HCT116 (cell line): ENCODE results near the gene ESAM. TPM values are rescaled to one million over a fixed set of nuclear protein-coding genes. Genes with fewer than 3 reads are reported as not detected.

Source experiments
- ATAC-seq: fragments of 200-7000 bp; cut with Tn5 transposase; 2 replicates; pipeline ENCODE4 v1.9.1; 2020; ENCODE audit warnings: mild to moderate bottlenecking, moderate library complexity
- BruUV-seq: library from RNA; stranded (reverse); fragments of 400-500 nt; replicated peaks from 2 replicates; lab custom pipeline; 2021; lab: Mats Ljungman, UMichigan
- CTCF ChIA-PET: fragments of 300-600 bp; sonication (Branson Sonifier 250); formaldehyde crosslinking; loops from one replicate; lab custom pipeline; 2021; ENCODE audit warnings: antibody characterized with exemption; lab: Charles Lee
- POLR2A ChIA-PET: fragments of 300-600, 350-600 bp; sonication (Branson Sonifier 250); formaldehyde crosslinking; loops from one replicate; lab custom pipeline; 2021; ENCODE audit warnings: antibody characterized with exemption; lab: Charles Lee
- RAD21 ChIA-PET, 2 experiments: fragments of 300-600 bp; sonication (Branson Sonifier 250); formaldehyde crosslinking; loops; one replicate each; lab custom pipeline; 2023; ENCODE audit warnings: low total read pairs in 2 of 2; ENCODE audit not compliant: uncharacterized antibody in 2 of 2, unreplicated experiment in 2 of 2, low non-redundant PET in 1 of 2; lab: Charles Lee
- DNase-seq: peaks from one replicate; pipeline ENCODE4 v3.0.0-alpha.2; 2010; ENCODE audit warnings: low read depth, low spot score
- H2AFZ ChIP-seq: fragments of 200-600 bp; shearing (Covaris generic), sonication (generic); 2 replicates; pipeline ENCODE4 v1.6.1; 2017; ENCODE audit warnings: low read depth, mixed run types, mixed read lengths, antibody characterized with exemption, low read length; ENCODE audit not compliant: poor library complexity, severe bottlenecking
- H3K27ac ChIP-seq: 2 replicates; pipeline ENCODE4 v1.5.1; 2012; ENCODE audit warnings: low read depth, low read length
- H3K27me3 ChIP-seq: fragments of 200-600 bp; sonication (generic); 2 replicates; pipeline ENCODE4 v1.6.1; 2016; ENCODE audit warnings: mixed run types, low read length, mixed read lengths; ENCODE audit not compliant: insufficient read depth
- H3K36me3 ChIP-seq, 2 experiments: fragments of 200-500 bp in 1 of 2; fragments of 200-600 bp in 1 of 2; sonication (Bioruptor generic) in 1 of 2; sonication (generic) in 1 of 2; 2 replicates each; pipeline versions ENCODE4 v1.5.1 to v1.6.1; 2014 to 2016; ENCODE audit warnings: low read length in 2 of 2, inconsistent platforms in 1 of 2, mixed read lengths in 1 of 2, mixed run types in 1 of 2; ENCODE audit not compliant: insufficient read depth in 2 of 2, control insufficient read depth in 1 of 2
- H3K4me1 ChIP-seq, 2 experiments: fragments of 200-600 bp in 1 of 2; sonication (generic) in 1 of 2; 2 replicates each; pipeline versions ENCODE4 v1.5.1 to v1.6.1; 2012 to 2017; ENCODE audit warnings: low read length in 2 of 2, inconsistent platforms in 1 of 2, mild to moderate bottlenecking in 1 of 2, mixed read lengths in 1 of 2, mixed run types in 1 of 2, moderate library complexity in 1 of 2; ENCODE audit not compliant: insufficient read depth in 2 of 2, control insufficient read depth in 1 of 2
- H3K4me2 ChIP-seq: fragments of 200-600 bp; sonication (generic); 2 replicates; pipeline ENCODE4 v1.6.1; 2017; ENCODE audit warnings: mixed run types, low read length, mixed read lengths
- H3K4me3 ChIP-seq, 2 experiments: fragments of 200-600 bp in 1 of 2; sonication (generic) in 1 of 2; replicated peaks in 1 of 2; 2 replicates each; pipeline ENCODE4 v1.5.1; 2011 to 2016; ENCODE audit warnings: low read length in 2 of 2, control low read depth in 1 of 2, low read depth in 1 of 2, mild to moderate bottlenecking in 1 of 2, mixed read lengths in 1 of 2, mixed run types in 1 of 2
- H3K79me2 ChIP-seq: fragments of 200-600 bp; sonication (generic); 2 replicates; pipeline ENCODE4 v1.6.1; 2017; ENCODE audit warnings: mild to moderate bottlenecking, mixed run types, low read length, moderate library complexity, mixed read lengths; ENCODE audit not compliant: insufficient read depth
- H3K9ac ChIP-seq: fragments of 200-600 bp; sonication (generic); 2 replicates; pipeline ENCODE4 v1.6.1; 2016; ENCODE audit warnings: low read length, mixed read lengths
- H3K9me2 ChIP-seq: fragments of 200-600 bp; sonication (generic), shearing (Covaris generic); 2 replicates; pipeline ENCODE4 v1.6.1; 2017; ENCODE audit warnings: mixed run types, mild to moderate bottlenecking, moderate library complexity; ENCODE audit not compliant: insufficient read depth
- H3K9me3 ChIP-seq, 2 experiments: fragments of 200-500 bp in 1 of 2; fragments of 200-600 bp in 1 of 2; sonication (Bioruptor generic) in 1 of 2; sonication (generic) in 1 of 2; 2 replicates each; pipeline ENCODE4 v1.6.1; 2014 to 2017; ENCODE audit warnings: low read length in 2 of 2, mixed read lengths in 2 of 2, inconsistent platforms in 1 of 2, low read depth in 1 of 2, mild to moderate bottlenecking in 1 of 2, mixed run types in 1 of 2, moderate library complexity in 1 of 2; ENCODE audit not compliant: control insufficient read depth in 1 of 2, insufficient read depth in 1 of 2
- H4K20me1 ChIP-seq: fragments of 200-600 bp; sonication (generic), shearing (Covaris generic); 2 replicates; pipeline ENCODE4 v1.6.1; 2017; ENCODE audit warnings: mixed run types, mild to moderate bottlenecking, moderate library complexity; ENCODE audit not compliant: insufficient read depth
- CBX3 ChIP-seq: IDR thresholded peaks from 2 replicates; pipeline ENCODE4 v1.6.1; 2012; ENCODE audit warnings: low read depth
- CEBPB ChIP-seq: IDR thresholded peaks from 2 replicates; pipeline ENCODE4 v1.6.1; 2012; ENCODE audit warnings: low read depth
- EGR1 ChIP-seq: IDR thresholded peaks from 2 replicates; pipeline ENCODE4 v1.6.1; 2012; ENCODE audit warnings: low read depth
- ELF1 ChIP-seq: IDR thresholded peaks from 2 replicates; pipeline ENCODE4 v1.6.1; 2012; ENCODE audit warnings: low read depth, borderline replicate concordance
- FOSL1 ChIP-seq: IDR thresholded peaks from 2 replicates; pipeline ENCODE4 v1.6.1; 2012; ENCODE audit warnings: low read depth
- JUND ChIP-seq: IDR thresholded peaks from 2 replicates; pipeline ENCODE4 v1.6.1; 2012
- POLR2A ChIP-seq: IDR thresholded peaks from 2 replicates; pipeline ENCODE4 v1.7.0; 2011; ENCODE audit warnings: borderline replicate concordance; ENCODE audit not compliant: insufficient read depth, insufficient read length; ENCODE audit errors: extremely low read depth
- POLR2AphosphoS5 ChIP-seq: IDR thresholded peaks from 2 replicates; pipeline ENCODE4 v1.6.1; 2011; ENCODE audit warnings: mild to moderate bottlenecking, low read depth, low read length, moderate library complexity
- SIN3A ChIP-seq: IDR thresholded peaks from 2 replicates; pipeline ENCODE4 v1.6.1; 2012; ENCODE audit warnings: low read depth
- SP1 ChIP-seq: IDR thresholded peaks from 2 replicates; pipeline ENCODE4 v1.6.1; 2012; ENCODE audit warnings: low read depth
- SRF ChIP-seq: IDR thresholded peaks from 2 replicates; pipeline ENCODE4 v1.6.1; 2012; ENCODE audit warnings: low read depth
- YY1 ChIP-seq: IDR thresholded peaks from 2 replicates; pipeline ENCODE4 v1.6.1; 2011; ENCODE audit warnings: low read length, low read depth, moderate library complexity, mild to moderate bottlenecking; ENCODE audit not compliant: insufficient replicate concordance; ENCODE audit errors: extremely low read depth
- ZFX ChIP-seq: fragments of 450-650 bp; IDR thresholded peaks from 2 replicates; pipeline ENCODE4 v1.6.1; 2017
- ZNF274 ChIP-seq: fragments of 200-500 bp; sonication (Bioruptor generic); IDR thresholded peaks from 2 replicates; pipeline ENCODE4 v1.6.1; 2014; ENCODE audit warnings: mild to moderate bottlenecking, low read depth, low read length, inconsistent platforms
- intact Hi-C: fragments of 100-400 bp; cut with micrococcal nuclease; formaldehyde crosslinking; loops from 2 replicates; pipeline ENCODE4 v1.10.0; 2022
- total RNA-seq: library from RNA; stranded (reverse); gene quantifications from one replicate; pipeline ENCODE4 v1.2.1, GENCODE V29; 2021; ENCODE audit not compliant: unreplicated experiment
- TF ChIP-seq, protein P1 (sequence below), 3 experiments: fragments of 200-600 bp in 1 of 3; sonication (generic) in 1 of 3; IDR thresholded peaks in 2 of 3; conservative IDR thresholded peaks in 1 of 3; 2 replicates each; pipeline ENCODE4 v1.5.1; 2012 to 2017; ENCODE audit warnings: low read depth in 2 of 3, low read length in 2 of 3, antibody characterized with exemption in 1 of 3, borderline replicate concordance in 1 of 3, control low read depth in 1 of 3, mild to moderate bottlenecking in 1 of 3, mixed read lengths in 1 of 3, mixed run types in 1 of 3, moderate library complexity in 1 of 3; ENCODE audit not compliant: insufficient read depth in 1 of 3
- TF ChIP-seq, protein P2 (sequence below): IDR thresholded peaks from 2 replicates; pipeline ENCODE4 v1.6.1; 2012; ENCODE audit warnings: low read depth
- TF ChIP-seq, protein P3 (sequence below): IDR thresholded peaks from 2 replicates; pipeline ENCODE4 v1.6.1; 2011; ENCODE audit warnings: mild to moderate bottlenecking, low read length, moderate library complexity; ENCODE audit not compliant: insufficient replicate concordance; ENCODE audit errors: extremely low read depth
- TF ChIP-seq, protein P4 (sequence below): IDR thresholded peaks from 2 replicates; pipeline ENCODE4 v1.6.1; 2012
- TF ChIP-seq, protein P5 (sequence below): IDR thresholded peaks from 2 replicates; pipeline ENCODE4 v1.6.1; 2012

The ESAM gene
- total RNA-seq, 1 experiment from 2014 or later: 6.1 TPM

DNA sequence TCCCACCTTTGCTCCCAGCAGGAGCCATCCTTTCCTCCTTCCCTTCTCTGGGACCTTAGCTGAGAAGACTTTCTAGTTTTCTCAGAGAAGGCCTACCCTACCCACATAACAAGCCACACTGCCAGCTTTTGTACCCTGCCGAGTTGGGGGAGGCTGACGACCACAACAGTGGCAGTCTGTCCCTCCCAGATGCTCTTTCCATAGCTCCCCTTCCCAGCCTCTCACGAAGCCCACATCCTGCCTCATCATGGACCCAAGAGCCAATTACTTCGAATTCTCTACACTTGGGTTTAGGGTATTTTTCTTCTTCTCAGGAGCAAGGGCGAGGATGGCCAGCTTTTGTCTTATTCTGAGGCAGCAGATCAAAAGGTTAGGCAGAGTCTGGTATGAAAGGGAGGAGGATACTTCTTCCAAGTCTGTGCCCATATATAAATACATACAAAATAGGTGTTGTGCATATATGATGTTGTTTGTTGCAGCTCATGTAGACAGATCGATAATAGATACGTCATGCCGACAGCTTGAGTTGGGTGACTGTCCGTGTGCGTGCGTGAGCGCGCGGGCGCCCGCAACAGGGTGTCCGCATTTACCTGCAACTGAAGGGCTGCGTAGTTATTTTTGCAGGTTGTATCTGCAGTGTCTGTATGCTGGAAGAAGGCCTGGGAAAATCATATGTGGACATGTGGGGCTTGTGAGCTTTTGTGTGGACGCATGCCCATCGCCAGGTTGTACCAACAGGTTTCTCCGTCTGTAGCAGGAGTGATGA, 23.2 kb downstream of the ESAM start:
- Histone ChIP-seq H3K9me2 (no peaks in the 10 kb centered on the region), H3K79me2 (0 out of 2 replicates have a peak, but pooled peaks cover 5% of the 10 kb centered on the region), H3K4me1 (peaks cover 3 to 15% of the 10 kb centered on the region in 2 experiments; a peak in 3 of 4 replicates), H3K4me2 (peak overlapping the region; percentile 100), H3K4me3 (peak overlapping the region; percentile 65 to 84), H3K27me3 (peaks cover 7% of the 10 kb centered on the region; the same call in 1 of the 2 replicates), H3K9me3 (no peaks in the 10 kb centered on the region), H2AFZ (peak overlapping the region; percentile 68), H4K20me1 (no peaks in the 10 kb centered on the region), H3K9ac (peak overlapping the region; percentile 64), H3K36me3 (no peaks in the 10 kb centered on the region), H3K27ac (no peak overlapping the region)
- intact Hi-C loops: no loop called here
- DNase-seq: no peak
- POLR2A ChIA-PET: no interaction called here
- RAD21 ChIA-PET: no interaction called here
- CTCF ChIA-PET: interaction anchor here (0.9 to 1.1 kb wide), 2 partner anchors 9 to 25 kb away, joined by 3 read pairs; no protein-coding TSS in a partner anchor
- TF ChIP-seq FOSL1: no peak
- TF ChIP-seq, protein P1, sequence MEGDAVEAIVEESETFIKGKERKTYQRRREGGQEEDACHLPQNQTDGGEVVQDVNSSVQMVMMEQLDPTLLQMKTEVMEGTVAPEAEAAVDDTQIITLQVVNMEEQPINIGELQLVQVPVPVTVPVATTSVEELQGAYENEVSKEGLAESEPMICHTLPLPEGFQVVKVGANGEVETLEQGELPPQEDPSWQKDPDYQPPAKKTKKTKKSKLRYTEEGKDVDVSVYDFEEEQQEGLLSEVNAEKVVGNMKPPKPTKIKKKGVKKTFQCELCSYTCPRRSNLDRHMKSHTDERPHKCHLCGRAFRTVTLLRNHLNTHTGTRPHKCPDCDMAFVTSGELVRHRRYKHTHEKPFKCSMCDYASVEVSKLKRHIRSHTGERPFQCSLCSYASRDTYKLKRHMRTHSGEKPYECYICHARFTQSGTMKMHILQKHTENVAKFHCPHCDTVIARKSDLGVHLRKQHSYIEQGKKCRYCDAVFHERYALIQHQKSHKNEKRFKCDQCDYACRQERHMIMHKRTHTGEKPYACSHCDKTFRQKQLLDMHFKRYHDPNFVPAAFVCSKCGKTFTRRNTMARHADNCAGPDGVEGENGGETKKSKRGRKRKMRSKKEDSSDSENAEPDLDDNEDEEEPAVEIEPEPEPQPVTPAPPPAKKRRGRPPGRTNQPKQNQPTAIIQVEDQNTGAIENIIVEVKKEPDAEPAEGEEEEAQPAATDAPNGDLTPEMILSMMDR (IDR thresholded peaks at IDR 0.05 in 2 of 3, conservative IDR thresholded peaks at IDR 0.05 in 1 of 3; ENCODE audit: borderline replicate concordance in 1 of 3, insufficient read depth in 1 of 3, low read depth in 2 of 3, low read length in 2 of 3): no peak
- TF ChIP-seq SIN3A: no peak
- no peak for TF ChIP-seq EGR1
- TF ChIP-seq, protein P2, sequence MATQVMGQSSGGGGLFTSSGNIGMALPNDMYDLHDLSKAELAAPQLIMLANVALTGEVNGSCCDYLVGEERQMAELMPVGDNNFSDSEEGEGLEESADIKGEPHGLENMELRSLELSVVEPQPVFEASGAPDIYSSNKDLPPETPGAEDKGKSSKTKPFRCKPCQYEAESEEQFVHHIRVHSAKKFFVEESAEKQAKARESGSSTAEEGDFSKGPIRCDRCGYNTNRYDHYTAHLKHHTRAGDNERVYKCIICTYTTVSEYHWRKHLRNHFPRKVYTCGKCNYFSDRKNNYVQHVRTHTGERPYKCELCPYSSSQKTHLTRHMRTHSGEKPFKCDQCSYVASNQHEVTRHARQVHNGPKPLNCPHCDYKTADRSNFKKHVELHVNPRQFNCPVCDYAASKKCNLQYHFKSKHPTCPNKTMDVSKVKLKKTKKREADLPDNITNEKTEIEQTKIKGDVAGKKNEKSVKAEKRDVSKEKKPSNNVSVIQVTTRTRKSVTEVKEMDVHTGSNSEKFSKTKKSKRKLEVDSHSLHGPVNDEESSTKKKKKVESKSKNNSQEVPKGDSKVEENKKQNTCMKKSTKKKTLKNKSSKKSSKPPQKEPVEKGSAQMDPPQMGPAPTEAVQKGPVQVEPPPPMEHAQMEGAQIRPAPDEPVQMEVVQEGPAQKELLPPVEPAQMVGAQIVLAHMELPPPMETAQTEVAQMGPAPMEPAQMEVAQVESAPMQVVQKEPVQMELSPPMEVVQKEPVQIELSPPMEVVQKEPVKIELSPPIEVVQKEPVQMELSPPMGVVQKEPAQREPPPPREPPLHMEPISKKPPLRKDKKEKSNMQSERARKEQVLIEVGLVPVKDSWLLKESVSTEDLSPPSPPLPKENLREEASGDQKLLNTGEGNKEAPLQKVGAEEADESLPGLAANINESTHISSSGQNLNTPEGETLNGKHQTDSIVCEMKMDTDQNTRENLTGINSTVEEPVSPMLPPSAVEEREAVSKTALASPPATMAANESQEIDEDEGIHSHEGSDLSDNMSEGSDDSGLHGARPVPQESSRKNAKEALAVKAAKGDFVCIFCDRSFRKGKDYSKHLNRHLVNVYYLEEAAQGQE: no peak
- no peak for TF ChIP-seq POLR2A
- TF ChIP-seq SP1: no peak
- no peak for TF ChIP-seq ZFX
- no peak for TF ChIP-seq JUND
- TF ChIP-seq, protein P3, sequence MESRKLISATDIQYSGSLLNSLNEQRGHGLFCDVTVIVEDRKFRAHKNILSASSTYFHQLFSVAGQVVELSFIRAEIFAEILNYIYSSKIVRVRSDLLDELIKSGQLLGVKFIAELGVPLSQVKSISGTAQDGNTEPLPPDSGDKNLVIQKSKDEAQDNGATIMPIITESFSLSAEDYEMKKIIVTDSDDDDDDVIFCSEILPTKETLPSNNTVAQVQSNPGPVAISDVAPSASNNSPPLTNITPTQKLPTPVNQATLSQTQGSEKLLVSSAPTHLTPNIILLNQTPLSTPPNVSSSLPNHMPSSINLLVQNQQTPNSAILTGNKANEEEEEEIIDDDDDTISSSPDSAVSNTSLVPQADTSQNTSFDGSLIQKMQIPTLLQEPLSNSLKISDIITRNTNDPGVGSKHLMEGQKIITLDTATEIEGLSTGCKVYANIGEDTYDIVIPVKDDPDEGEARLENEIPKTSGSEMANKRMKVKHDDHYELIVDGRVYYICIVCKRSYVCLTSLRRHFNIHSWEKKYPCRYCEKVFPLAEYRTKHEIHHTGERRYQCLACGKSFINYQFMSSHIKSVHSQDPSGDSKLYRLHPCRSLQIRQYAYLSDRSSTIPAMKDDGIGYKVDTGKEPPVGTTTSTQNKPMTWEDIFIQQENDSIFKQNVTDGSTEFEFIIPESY: no peak
- TF ChIP-seq YY1: no peak
- TF ChIP-seq ELF1: no peak
- TF ChIP-seq ZNF274: no peak
- TF ChIP-seq SRF: no peak
- TF ChIP-seq CBX3: no peak
- TF ChIP-seq, protein P4, sequence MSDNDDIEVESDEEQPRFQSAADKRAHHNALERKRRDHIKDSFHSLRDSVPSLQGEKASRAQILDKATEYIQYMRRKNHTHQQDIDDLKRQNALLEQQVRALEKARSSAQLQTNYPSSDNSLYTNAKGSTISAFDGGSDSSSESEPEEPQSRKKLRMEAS: no peak
- TF ChIP-seq CEBPB: no peak
- TF ChIP-seq, protein P5, sequence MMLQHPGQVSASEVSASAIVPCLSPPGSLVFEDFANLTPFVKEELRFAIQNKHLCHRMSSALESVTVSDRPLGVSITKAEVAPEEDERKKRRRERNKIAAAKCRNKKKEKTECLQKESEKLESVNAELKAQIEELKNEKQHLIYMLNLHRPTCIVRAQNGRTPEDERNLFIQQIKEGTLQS: no peak
- no peak for TF ChIP-seq POLR2AphosphoS5
- no peak for ATAC-seq
- BruUV-seq: no TSS peak
